IMR-90 (cell line): ENCODE measurements around the gene TRABD. TPM values are rescaled to one million over a fixed set of nuclear protein-coding genes. Genes with fewer than 3 reads are reported as not detected.
A peak's percentile ranks its signal among the peaks of the same experiment; 100 is the strongest.

Experiments
- ATAC-seq: fragments of 200-7000 bp; cut with Tn5 transposase; 2 replicates; pipeline ENCODE4 v1.9.1; 2020; ENCODE audit warnings: low read depth, mild to moderate bottlenecking, moderate library complexity
- BruUV-seq: library from RNA; stranded (reverse); fragments of 400-500 nt; replicated peaks from 2 replicates; lab custom pipeline; 2021; lab: Mats Ljungman, UMichigan
- CTCF ChIA-PET: fragments of 300-600 bp; formaldehyde crosslinking; extraction: SDS; loops from one replicate; lab custom pipeline; 2021; ENCODE audit warnings: antibody characterized with exemption; lab: Yijun Ruan, JAX
- POLR2A ChIA-PET: fragments of 300-600 bp; sonication (Branson Sonifier 250); formaldehyde crosslinking; loops from one replicate; lab custom pipeline; 2022; ENCODE audit warnings: antibody characterized with exemption; ENCODE audit not compliant: unreplicated experiment; lab: Charles Lee
- DNase-seq: peaks from one replicate; pipeline ENCODE4 v3.0.0; 2013
- H2AFZ ChIP-seq: replicated peaks from 2 replicates; pipeline ENCODE3; 2013; ENCODE audit warnings: low read length, mild to moderate bottlenecking; ENCODE audit not compliant: poor library complexity
- H2AK5ac ChIP-seq: 2 replicates; pipeline ENCODE4 v1.6.1; 2013; ENCODE audit warnings: low read depth, low read length, inconsistent platforms
- H2AK9ac ChIP-seq: replicated peaks from 2 replicates; pipeline ENCODE3; 2013; ENCODE audit warnings: mild to moderate bottlenecking, low read depth, low read length, moderate library complexity; ENCODE audit not compliant: poor library complexity
- H2BK120ac ChIP-seq: 2 replicates; pipeline ENCODE4 v1.6.1; 2013; ENCODE audit warnings: low read depth, low read length, inconsistent platforms
- H2BK15ac ChIP-seq: 3 replicates; pipeline ENCODE4 v1.6.1; 2013; ENCODE audit warnings: low read depth, low read length, inconsistent platforms
- H2BK20ac ChIP-seq: 2 replicates; pipeline ENCODE4 v1.6.1; 2013; ENCODE audit warnings: low read depth, mild to moderate bottlenecking, inconsistent platforms, low read length, moderate library complexity
- H2BK5ac ChIP-seq: 2 replicates; pipeline ENCODE4 v1.6.1; 2013; ENCODE audit warnings: mild to moderate bottlenecking, low read depth, low read length, inconsistent platforms; ENCODE audit not compliant: poor library complexity, severe bottlenecking
- H3K14ac ChIP-seq: replicated peaks from 2 replicates; pipeline ENCODE4 v1.6.1; 2013; ENCODE audit warnings: low read depth, low read length, inconsistent platforms
- H3K18ac ChIP-seq: 2 replicates; pipeline ENCODE4 v1.6.1; 2013; ENCODE audit warnings: low read depth, low read length, control low read depth
- H3K23ac ChIP-seq: 2 replicates; pipeline ENCODE4 v1.6.1; 2013; ENCODE audit warnings: low read depth, low read length, inconsistent platforms
- H3K27ac ChIP-seq: 2 replicates; pipeline ENCODE4 v1.5.1; 2013; ENCODE audit warnings: mild to moderate bottlenecking, control low read depth, low read length; ENCODE audit not compliant: insufficient read depth
- H3K27me3 ChIP-seq: 2 replicates; pipeline ENCODE4 v1.6.1; 2013; ENCODE audit warnings: low read length; ENCODE audit not compliant: control insufficient read depth, insufficient read depth
- H3K36me3 ChIP-seq: 2 replicates; pipeline ENCODE4 v1.6.1; 2013; ENCODE audit warnings: low read length, mixed read lengths; ENCODE audit not compliant: control insufficient read depth, insufficient read depth
- H3K4ac ChIP-seq: 2 replicates; pipeline ENCODE4 v1.6.1; 2013; ENCODE audit warnings: low read depth, low read length, inconsistent platforms
- H3K4me1 ChIP-seq: 2 replicates; pipeline ENCODE4 v1.6.1; 2013; ENCODE audit warnings: low read length, mixed read lengths; ENCODE audit not compliant: control insufficient read depth, insufficient read depth
- H3K4me2 ChIP-seq: 2 replicates; pipeline ENCODE4 v1.6.1; 2013; ENCODE audit warnings: low read depth, mild to moderate bottlenecking, control low read depth, low read length, moderate library complexity
- H3K4me3 ChIP-seq: 2 replicates; pipeline ENCODE4 v1.5.1; 2013; ENCODE audit warnings: low read depth, mild to moderate bottlenecking, control low read depth, low read length, moderate library complexity; ENCODE audit not compliant: insufficient read depth
- H3K56ac ChIP-seq: 2 replicates; pipeline ENCODE4 v1.6.1; 2013; ENCODE audit warnings: low read length, inconsistent platforms; ENCODE audit not compliant: insufficient read depth; ENCODE audit errors: extremely low read depth
- H3K79me1 ChIP-seq, 2 experiments: 2 replicates each; pipeline ENCODE4 v1.6.1; 2013; ENCODE audit warnings: low read length in 2 of 2, inconsistent platforms in 1 of 2, low read depth in 1 of 2
- H3K9ac ChIP-seq: 2 replicates; pipeline ENCODE4 v1.6.1; 2013; ENCODE audit warnings: low read depth, low read length, control low read depth
- H3K9me1 ChIP-seq: 2 replicates; pipeline ENCODE4 v1.6.1; 2013; ENCODE audit warnings: low read length, inconsistent platforms; ENCODE audit not compliant: insufficient read depth
- H3K9me3 ChIP-seq: 2 replicates; pipeline ENCODE4 v1.6.1; 2013; ENCODE audit warnings: low read length; ENCODE audit not compliant: control insufficient read depth, insufficient read depth
- H4K20me1 ChIP-seq: 2 replicates; pipeline ENCODE4 v1.6.1; 2013; ENCODE audit warnings: low read length, inconsistent platforms; ENCODE audit not compliant: insufficient read depth
- H4K5ac ChIP-seq: 2 replicates; pipeline ENCODE4 v1.6.1; 2013; ENCODE audit warnings: mild to moderate bottlenecking, low read depth, low read length, control low read depth
- H4K8ac ChIP-seq, 2 experiments: 2 replicates each; pipeline ENCODE4 v1.6.1; 2013; ENCODE audit warnings: low read depth in 2 of 2, low read length in 2 of 2, control low read depth in 1 of 2, inconsistent platforms in 1 of 2
- H4K91ac ChIP-seq: 2 replicates; pipeline ENCODE4 v1.6.1; 2013; ENCODE audit warnings: low read depth, low read length, inconsistent platforms; ENCODE audit not compliant: insufficient read depth
- CEBPB ChIP-seq: IDR thresholded peaks from 2 replicates; pipeline ENCODE4 v1.6.1; 2012; ENCODE audit warnings: low read depth, low read length, improper control_type of control experiment
- CHD1 ChIP-seq: IDR thresholded peaks from 2 replicates; pipeline ENCODE4 v1.6.1; 2012; ENCODE audit warnings: low read depth, low read length, improper control_type of control experiment
- CTCF ChIP-seq: conservative IDR thresholded peaks from 2 replicates; pipeline ENCODE4 v1.5.1; 2012; ENCODE audit warnings: mild to moderate bottlenecking, low read depth, low read length, improper control_type of control experiment
- ELK1 ChIP-seq: fragments of 150-350 bp; IDR thresholded peaks from 2 replicates; pipeline ENCODE4 v1.6.1; 2016; ENCODE audit warnings: low read depth, mild to moderate bottlenecking, low read length, moderate library complexity, borderline replicate concordance
- FOS ChIP-seq: fragments of 150-350 bp; IDR thresholded peaks from 2 replicates; pipeline ENCODE4 v1.6.1; 2016; ENCODE audit warnings: low read depth, low read length
- MAFK ChIP-seq: IDR thresholded peaks from 2 replicates; pipeline ENCODE4 v1.6.1; 2012; ENCODE audit warnings: low read depth, low read length, improper control_type of control experiment
- MAZ ChIP-seq: IDR thresholded peaks from 2 replicates; pipeline ENCODE4 v1.6.1; 2012; ENCODE audit warnings: low read depth, mild to moderate bottlenecking, low read length, improper control_type of control experiment, moderate library complexity, borderline replicate concordance
- MXI1 ChIP-seq: IDR thresholded peaks from 2 replicates; pipeline ENCODE4 v1.6.1; 2012; ENCODE audit warnings: low read depth, mild to moderate bottlenecking, low read length, moderate library complexity, borderline replicate concordance
- NFE2L2 ChIP-seq: fragments of 150-350 bp; IDR thresholded peaks from 2 replicates; pipeline ENCODE4 v1.6.1; 2016; ENCODE audit warnings: low read depth, mild to moderate bottlenecking, low read length
- POLR2A ChIP-seq: IDR thresholded peaks from 2 replicates; pipeline ENCODE4 v1.6.1; 2012; ENCODE audit warnings: mild to moderate bottlenecking, low read depth, low read length
- RAD21 ChIP-seq: IDR thresholded peaks from 2 replicates; pipeline ENCODE4 v1.6.1; 2012; ENCODE audit warnings: low read length, improper control_type of control experiment
- RCOR1 ChIP-seq: IDR thresholded peaks from 2 replicates; pipeline ENCODE4 v1.6.1; 2012; ENCODE audit warnings: mild to moderate bottlenecking, low read length, improper control_type of control experiment; ENCODE audit not compliant: insufficient replicate concordance
- RFX5 ChIP-seq: IDR thresholded peaks from 2 replicates; pipeline ENCODE4 v1.8.0; 2012; ENCODE audit warnings: low read depth, mild to moderate bottlenecking, low read length, moderate library complexity
- SMC3 ChIP-seq: fragments of 150-350 bp; IDR thresholded peaks from 2 replicates; pipeline ENCODE4 v1.6.1; 2016; ENCODE audit warnings: low read depth, mild to moderate bottlenecking, antibody characterized with exemption, low read length, moderate library complexity
- USF2 ChIP-seq: fragments of 150-350 bp; IDR thresholded peaks from 2 replicates; pipeline ENCODE4 v1.6.1; 2017; ENCODE audit warnings: mild to moderate bottlenecking, antibody characterized with exemption, low read length, low read depth
- WGBS, 2 experiments: methylation state at CpG; one replicate each; pipeline versions ENCODE4 v1.1.5 to v1.1.7; 2013; ENCODE audit warnings: missing lambda C conversion rate in 2 of 2; ENCODE audit not compliant: insufficient read length in 1 of 2; ENCODE audit errors: extremely low coverage in 2 of 2; 5-methylcytosine and 5-hydroxymethylcytosine counted together
- dilution Hi-C: fragments of 300-500 bp; cut with HindIII; formaldehyde crosslinking; loops from one replicate; pipeline ENCODE4 v1.14.3; 2018; ENCODE audit warnings: low sequenced_read_pairs; ENCODE audit not compliant: unreplicated experiment
- in situ Hi-C: fragments of 300-500 bp; cut with MboI; formaldehyde crosslinking; loops from 3 replicates; pipeline ENCODE4 v1.14.3; 2019; ENCODE audit warnings: low sequenced_read_pairs, inconsistent platforms, mixed read lengths
- intact Hi-C: fragments of 100-400 bp; cut with micrococcal nuclease; formaldehyde crosslinking; loops from 2 replicates; pipeline ENCODE4 v1.10.0; 2022
- polyA plus RNA-seq, 3 experiments: library from polyadenylated mRNA; depleted of rRNA; stranded (reverse); fragments of >200 nt; gene quantifications; 2 replicates each; pipeline ENCODE4 v1.2.3, GENCODE V29; 2012; ENCODE audit warnings: low replicate concordance in 1 of 3
- total RNA-seq: library from RNA; depleted of rRNA; stranded (reverse); fragments of >200 nt; gene quantifications from 2 replicates; pipeline ENCODE4 v1.2.3, GENCODE V29; 2012

Gene TRABD
- total and polyA plus RNA-seq, 2 of the 4 experiments (the other 2 are of a cell fraction) = 13.4 to 42.7 TPM

GRCh38 chr22:50197000-50197800, 11.5 kb downstream of the TRABD start:
- Histone ChIP-seq H2AFZ (no peak overlapping the region), H2BK15ac (no peak overlapping the region), H3K4me2 (no peak overlapping the region), H2AK5ac (no peak overlapping the region), H3K27me3 (no peaks in the 10 kb centered on the region), H2AK9ac (peak overlapping the region; percentile 28), H3K18ac (no peak overlapping the region), H3K79me1 (peaks cover 14 to 32% of the 10 kb centered on the region in 2 experiments), H3K9me1 (0 out of 2 replicates have a peak, but pooled peaks cover 2% of the 10 kb centered on the region), H3K27ac (no peak overlapping the region), H4K91ac (no peak overlapping the region), H4K20me1 (peaks cover 16% of the 10 kb centered on the region), H2BK20ac (no peak overlapping the region), H3K4me3 (no peak overlapping the region), H4K8ac (no peak overlapping the region), H3K23ac (no peak overlapping the region), H3K36me3 (peaks cover 34% of the 10 kb centered on the region), H3K9ac (no peak overlapping the region), H4K5ac (no peak overlapping the region), H3K14ac (no peak overlapping the region), H3K4ac (no peak overlapping the region), H3K9me3 (no peaks in the 10 kb centered on the region), H3K4me1 (peaks cover 2% of the 10 kb centered on the region; the same call in 1 of the 2 replicates), H2BK5ac (no peak overlapping the region), H3K56ac (no peak overlapping the region), H2BK120ac (no peak overlapping the region)
- ATAC-seq = no peak
- no peak for DNase-seq
- intact Hi-C loops = no loop called here
- POLR2A ChIA-PET = interaction anchor here (0.6 kb wide), 1 partner anchor 20 kb away, joined by 3 read pairs; no protein-coding TSS in a partner anchor
- CTCF ChIA-PET = no interaction called here
- dilution Hi-C loops = no loop called here
- WGBS, 2 experiments = 78% methylated on average over 10 of the region's 23 CpGs; no CpG with 5 or more reads in 1 of the 2 experiments
- in situ Hi-C loops = no loop called here
- no TSS peak for BruUV-seq
- TF ChIP-seq RAD21 (no peak), USF2 (no peak), MXI1 (no peak), CHD1 (no peak), CEBPB (no peak), FOS (no peak), SMC3 (no peak), MAFK (no peak), CTCF (no peak), ELK1 (no peak), POLR2A (no peak), RCOR1 (no peak), RFX5 (no peak), NFE2L2 (no peak), MAZ (no peak)
